HCT116 (cell line): ENCODE measurements around the gene NLRP6. TPM values are rescaled to one million over a fixed set of nuclear protein-coding genes. Genes with fewer than 3 reads are reported as not detected.

Experiments used
- ATAC-seq: fragments of 200-7000 bp; cut with Tn5 transposase; 2 replicates; pipeline ENCODE4 v1.9.1; 2020; ENCODE audit warnings: mild to moderate bottlenecking, moderate library complexity
- BruUV-seq: library from RNA; stranded (reverse); fragments of 400-500 nt; replicated peaks from 2 replicates; lab custom pipeline; 2021; lab: Mats Ljungman, UMichigan
- CTCF ChIA-PET: fragments of 300-600 bp; sonication (Branson Sonifier 250); formaldehyde crosslinking; loops from one replicate; lab custom pipeline; 2021; ENCODE audit warnings: antibody characterized with exemption; lab: Charles Lee
- POLR2A ChIA-PET: fragments of 300-600, 350-600 bp; sonication (Branson Sonifier 250); formaldehyde crosslinking; loops from one replicate; lab custom pipeline; 2021; ENCODE audit warnings: antibody characterized with exemption; lab: Charles Lee
- RAD21 ChIA-PET, 2 experiments: fragments of 300-600 bp; sonication (Branson Sonifier 250); formaldehyde crosslinking; loops; one replicate each; lab custom pipeline; 2023; ENCODE audit warnings: low total read pairs in 2 of 2; ENCODE audit not compliant: uncharacterized antibody in 2 of 2, unreplicated experiment in 2 of 2, low non-redundant PET in 1 of 2; lab: Charles Lee
- DNase-seq: peaks from one replicate; pipeline ENCODE4 v3.0.0-alpha.2; 2010; ENCODE audit warnings: low read depth, low spot score
- H2AFZ ChIP-seq: fragments of 200-600 bp; shearing (Covaris generic), sonication (generic); 2 replicates; pipeline ENCODE4 v1.6.1; 2017; ENCODE audit warnings: low read depth, mixed run types, mixed read lengths, antibody characterized with exemption, low read length; ENCODE audit not compliant: poor library complexity, severe bottlenecking
- H3K27ac ChIP-seq: 2 replicates; pipeline ENCODE4 v1.5.1; 2012; ENCODE audit warnings: low read depth, low read length
- H3K27me3 ChIP-seq: fragments of 200-600 bp; sonication (generic); 2 replicates; pipeline ENCODE4 v1.6.1; 2016; ENCODE audit warnings: mixed run types, low read length, mixed read lengths; ENCODE audit not compliant: insufficient read depth
- H3K36me3 ChIP-seq, 2 experiments: fragments of 200-500 bp in 1 of 2; fragments of 200-600 bp in 1 of 2; sonication (Bioruptor generic) in 1 of 2; sonication (generic) in 1 of 2; 2 replicates each; pipeline versions ENCODE4 v1.5.1 to v1.6.1; 2014 to 2016; ENCODE audit warnings: low read length in 2 of 2, inconsistent platforms in 1 of 2, mixed read lengths in 1 of 2, mixed run types in 1 of 2; ENCODE audit not compliant: insufficient read depth in 2 of 2, control insufficient read depth in 1 of 2
- H3K4me1 ChIP-seq, 2 experiments: fragments of 200-600 bp in 1 of 2; sonication (generic) in 1 of 2; 2 replicates each; pipeline versions ENCODE4 v1.5.1 to v1.6.1; 2012 to 2017; ENCODE audit warnings: low read length in 2 of 2, inconsistent platforms in 1 of 2, mild to moderate bottlenecking in 1 of 2, mixed read lengths in 1 of 2, mixed run types in 1 of 2, moderate library complexity in 1 of 2; ENCODE audit not compliant: insufficient read depth in 2 of 2, control insufficient read depth in 1 of 2
- H3K4me2 ChIP-seq: fragments of 200-600 bp; sonication (generic); 2 replicates; pipeline ENCODE4 v1.6.1; 2017; ENCODE audit warnings: mixed run types, low read length, mixed read lengths
- H3K4me3 ChIP-seq, 2 experiments: fragments of 200-600 bp in 1 of 2; sonication (generic) in 1 of 2; replicated peaks in 1 of 2; 2 replicates each; pipeline ENCODE4 v1.5.1; 2011 to 2016; ENCODE audit warnings: low read length in 2 of 2, control low read depth in 1 of 2, low read depth in 1 of 2, mild to moderate bottlenecking in 1 of 2, mixed read lengths in 1 of 2, mixed run types in 1 of 2
- H3K79me2 ChIP-seq: fragments of 200-600 bp; sonication (generic); 2 replicates; pipeline ENCODE4 v1.6.1; 2017; ENCODE audit warnings: mild to moderate bottlenecking, mixed run types, low read length, moderate library complexity, mixed read lengths; ENCODE audit not compliant: insufficient read depth
- H3K9ac ChIP-seq: fragments of 200-600 bp; sonication (generic); 2 replicates; pipeline ENCODE4 v1.6.1; 2016; ENCODE audit warnings: low read length, mixed read lengths
- H3K9me2 ChIP-seq: fragments of 200-600 bp; sonication (generic), shearing (Covaris generic); 2 replicates; pipeline ENCODE4 v1.6.1; 2017; ENCODE audit warnings: mixed run types, mild to moderate bottlenecking, moderate library complexity; ENCODE audit not compliant: insufficient read depth
- H3K9me3 ChIP-seq, 2 experiments: fragments of 200-500 bp in 1 of 2; fragments of 200-600 bp in 1 of 2; sonication (Bioruptor generic) in 1 of 2; sonication (generic) in 1 of 2; 2 replicates each; pipeline ENCODE4 v1.6.1; 2014 to 2017; ENCODE audit warnings: low read length in 2 of 2, mixed read lengths in 2 of 2, inconsistent platforms in 1 of 2, low read depth in 1 of 2, mild to moderate bottlenecking in 1 of 2, mixed run types in 1 of 2, moderate library complexity in 1 of 2; ENCODE audit not compliant: control insufficient read depth in 1 of 2, insufficient read depth in 1 of 2
- H4K20me1 ChIP-seq: fragments of 200-600 bp; sonication (generic), shearing (Covaris generic); 2 replicates; pipeline ENCODE4 v1.6.1; 2017; ENCODE audit warnings: mixed run types, mild to moderate bottlenecking, moderate library complexity; ENCODE audit not compliant: insufficient read depth
- ELF1 ChIP-seq: IDR thresholded peaks from 2 replicates; pipeline ENCODE4 v1.6.1; 2012; ENCODE audit warnings: low read depth, borderline replicate concordance
- EZH2 ChIP-seq: fragments of 200-600 bp; sonication (generic); IDR thresholded peaks from 2 replicates; pipeline ENCODE4 v1.6.1; 2017; ENCODE audit warnings: antibody characterized with exemption, mixed run types
- FOSL1 ChIP-seq: IDR thresholded peaks from 2 replicates; pipeline ENCODE4 v1.6.1; 2012; ENCODE audit warnings: low read depth
- JUND ChIP-seq: IDR thresholded peaks from 2 replicates; pipeline ENCODE4 v1.6.1; 2012
- POLR2A ChIP-seq: IDR thresholded peaks from 2 replicates; pipeline ENCODE4 v1.7.0; 2011; ENCODE audit warnings: borderline replicate concordance; ENCODE audit not compliant: insufficient read depth, insufficient read length; ENCODE audit errors: extremely low read depth
- REST ChIP-seq: IDR thresholded peaks from 2 replicates; pipeline ENCODE4 v1.6.1; 2012; ENCODE audit warnings: low read depth
- SIN3A ChIP-seq: IDR thresholded peaks from 2 replicates; pipeline ENCODE4 v1.6.1; 2012; ENCODE audit warnings: low read depth
- SP1 ChIP-seq: IDR thresholded peaks from 2 replicates; pipeline ENCODE4 v1.6.1; 2012; ENCODE audit warnings: low read depth
- SRF ChIP-seq: IDR thresholded peaks from 2 replicates; pipeline ENCODE4 v1.6.1; 2012; ENCODE audit warnings: low read depth
- TCF7L2 ChIP-seq: IDR thresholded peaks from 2 replicates; pipeline ENCODE4 v1.7.0; 2011; ENCODE audit warnings: borderline replicate concordance, inconsistent platforms; ENCODE audit not compliant: insufficient read depth, insufficient read length; ENCODE audit errors: extremely low read depth
- YY1 ChIP-seq: IDR thresholded peaks from 2 replicates; pipeline ENCODE4 v1.6.1; 2011; ENCODE audit warnings: low read length, low read depth, moderate library complexity, mild to moderate bottlenecking; ENCODE audit not compliant: insufficient replicate concordance; ENCODE audit errors: extremely low read depth
- ZBTB33 ChIP-seq: IDR thresholded peaks from 2 replicates; pipeline ENCODE4 v1.6.1; 2011; ENCODE audit warnings: mild to moderate bottlenecking, low read length, moderate library complexity; ENCODE audit not compliant: insufficient replicate concordance; ENCODE audit errors: extremely low read depth
- ZFX ChIP-seq: fragments of 450-650 bp; IDR thresholded peaks from 2 replicates; pipeline ENCODE4 v1.6.1; 2017
- intact Hi-C: fragments of 100-400 bp; cut with micrococcal nuclease; formaldehyde crosslinking; loops from 2 replicates; pipeline ENCODE4 v1.10.0; 2022
- total RNA-seq: library from RNA; stranded (reverse); gene quantifications from one replicate; pipeline ENCODE4 v1.2.1, GENCODE V29; 2021; ENCODE audit not compliant: unreplicated experiment
- TF ChIP-seq, protein P1 (sequence below): IDR thresholded peaks from 2 replicates; pipeline ENCODE4 v1.6.1; 2012

NLRP6 gene
- total RNA-seq, 1 experiment from 2014 or later = not detected

GRCh38 chr11:259413-259812 is 18.8 kb upstream of the NLRP6 start:
- H3K27me3 ChIP-seq = no peaks in the 10 kb centered on the region
- H3K9me3 ChIP-seq = no peaks in the 10 kb centered on the region
- ChIA-PET RAD21 (no interaction called here), CTCF (interaction anchor here (2.2 kb wide), 1 partner anchor 9 kb away, joined by 6 read pairs; no protein-coding TSS in a partner anchor), POLR2A (no interaction called here)
- H4K20me1 ChIP-seq = no peaks in the 10 kb centered on the region
- DNase-seq (no peak), ATAC-seq (no peak)
- H3K4me1 ChIP-seq = no peaks in the 10 kb centered on the region
- H3K79me2 ChIP-seq = no peaks in the 10 kb centered on the region
- H2AFZ ChIP-seq = no peak overlapping the region
- H3K4me3 ChIP-seq = no peak overlapping the region
- H3K36me3 ChIP-seq = no peaks in the 10 kb centered on the region
- no TSS peak for BruUV-seq
- TF ChIP-seq ELF1 (no peak), EZH2 (no peak), TCF7L2 (no peak), YY1 (no peak), ZFX (no peak), POLR2A (no peak), FOSL1 (no peak), SRF (no peak), SP1 (no peak), REST (no peak), SIN3A (no peak), JUND (no peak), ZBTB33 (no peak)
- TF ChIP-seq, protein P1, sequence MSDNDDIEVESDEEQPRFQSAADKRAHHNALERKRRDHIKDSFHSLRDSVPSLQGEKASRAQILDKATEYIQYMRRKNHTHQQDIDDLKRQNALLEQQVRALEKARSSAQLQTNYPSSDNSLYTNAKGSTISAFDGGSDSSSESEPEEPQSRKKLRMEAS = no peak
- intact Hi-C loops = no loop called here
- H3K9ac ChIP-seq = no peak overlapping the region
- H3K9me2 ChIP-seq = no peaks in the 10 kb centered on the region
- H3K27ac ChIP-seq = no peak overlapping the region
- H3K4me2 ChIP-seq = no peak overlapping the region
